ENCODE results near the gene COL9A2.

The COL9A2 gene

DNA sequence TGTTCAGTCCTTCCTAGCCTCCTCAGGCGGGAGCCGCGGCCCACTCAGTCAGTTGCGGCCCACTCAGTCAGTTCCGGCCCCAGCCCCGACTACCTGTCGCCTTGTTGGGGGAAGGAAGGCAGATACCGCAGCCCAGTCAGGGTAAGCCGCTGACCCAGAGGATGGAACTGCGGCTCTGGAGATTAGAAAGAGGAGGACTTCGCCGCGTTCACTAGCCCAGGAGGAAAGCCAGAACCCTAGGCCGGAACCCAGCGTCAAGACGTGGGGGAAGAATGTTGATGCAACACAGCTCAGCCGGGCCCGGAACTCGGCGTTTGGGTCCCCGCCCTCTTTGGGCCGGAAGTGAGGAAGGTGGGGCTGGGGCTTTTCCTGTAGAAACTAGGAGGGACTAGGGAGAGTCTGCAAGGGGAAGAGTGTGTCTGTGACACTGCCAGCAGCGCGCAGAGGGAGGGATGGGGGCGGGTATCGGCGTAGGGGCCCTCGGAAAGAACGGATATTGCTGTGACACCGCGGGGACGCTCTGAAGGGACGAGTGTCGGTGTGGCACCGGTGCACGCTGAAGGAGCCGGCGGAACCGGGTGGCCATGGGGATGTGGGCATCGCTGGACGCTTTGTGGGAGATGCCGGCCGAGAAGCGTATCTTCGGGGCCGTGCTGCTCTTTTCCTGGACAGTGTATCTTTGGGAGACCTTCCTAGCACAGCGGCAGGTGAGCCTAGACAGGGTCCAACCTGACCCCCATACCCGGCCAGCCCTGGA, 59.2 kb downstream of the COL9A2 start, which contains the start of gene ZMPSTE24:
TSS of gene ZMPSTE24 (plus strand) at position 549 of the 757 bp plus-strand sequence. CDS start at position 585, 36 bp downstream.
- DNase-seq (ENCODE audit: low spot score), result peak; percentile 95

- DNase-seq (ENCODE audit: low spot score), result no peak
These were observed 59.8 kb downstream of the COL9A2 start for GRCh38 chr1:40257313-40257687.

DNA sequence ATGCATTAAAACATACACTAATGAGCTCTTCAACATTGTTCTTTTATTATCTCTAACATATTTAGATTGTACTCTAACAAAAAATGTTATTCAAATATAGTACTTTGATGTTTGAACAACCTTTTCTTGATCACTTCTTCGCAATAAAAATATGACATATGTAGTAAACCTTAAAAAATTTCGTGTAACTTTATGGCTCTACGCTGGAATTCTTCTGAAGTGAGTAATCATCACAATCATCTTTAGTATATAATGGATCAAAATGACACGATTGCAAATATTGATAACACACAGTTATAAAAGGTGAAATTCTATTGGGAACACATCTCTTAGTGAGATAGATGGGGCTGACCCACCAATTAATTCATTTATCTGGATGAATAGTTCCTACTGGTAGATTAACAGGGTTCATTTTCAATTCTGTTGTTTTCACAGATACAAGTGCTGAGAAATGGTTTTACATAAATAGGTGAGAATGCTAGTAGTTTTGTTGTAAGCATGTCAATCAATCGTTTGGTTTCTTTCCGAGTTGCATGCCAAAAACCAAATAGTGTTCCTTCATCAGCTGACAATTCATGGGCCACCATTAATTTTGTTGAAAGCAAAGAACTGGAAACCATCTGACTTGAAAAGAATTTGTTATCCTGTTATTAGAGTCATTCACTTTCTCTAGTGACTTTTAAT, 60.5 kb downstream of the COL9A2 start:
- no peak for DNase-seq (ENCODE audit: low spot score)

GRCh38 chr1:40255231-40255630, 61.9 kb downstream of the COL9A2 start:
- DNase-seq (ENCODE audit: low spot score), result no peak

DNA sequence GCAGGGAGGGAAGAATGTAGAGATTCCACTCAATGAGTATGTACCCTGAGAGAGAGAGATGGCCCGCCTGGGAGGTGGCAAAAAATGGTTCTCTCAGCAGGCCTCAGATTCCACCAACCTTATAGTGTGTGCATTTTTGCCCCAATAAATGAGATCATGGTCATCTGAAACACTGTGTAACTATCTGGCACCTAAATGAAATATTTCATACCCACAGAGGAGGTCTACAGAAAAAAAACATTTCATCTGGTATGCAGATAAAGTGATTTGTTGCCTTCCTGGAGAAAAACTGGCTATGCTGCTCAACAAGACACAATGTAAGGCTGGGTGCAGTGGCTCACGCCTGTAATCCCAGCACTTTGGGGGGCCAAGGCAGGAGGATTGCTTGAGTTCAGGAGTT, 64.5 kb downstream of the COL9A2 start:
- DNase-seq (ENCODE audit: low spot score), result no peak

DNA sequence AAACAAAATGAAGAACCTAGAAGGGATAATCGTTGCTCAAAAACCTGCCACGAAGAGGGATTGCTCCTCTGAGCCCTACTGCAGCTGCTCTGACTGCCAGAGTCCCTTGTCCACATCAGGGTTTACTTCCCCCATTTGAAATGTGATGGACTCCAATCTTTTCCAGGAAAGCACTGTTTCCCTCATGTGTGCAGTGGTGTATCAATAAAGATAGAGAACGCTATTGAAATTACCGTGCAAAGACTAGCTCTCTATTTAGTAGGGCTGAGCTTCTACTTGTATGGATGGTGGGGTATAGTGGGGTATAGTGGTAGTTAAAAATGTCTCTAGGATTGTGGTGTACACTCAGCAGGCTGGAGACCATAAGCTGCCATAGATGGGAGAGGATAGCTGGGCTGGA, 65.6 kb downstream of the COL9A2 start:
- no peak for DNase-seq (ENCODE audit: low spot score)

Measured in AG08395 (cell line).